Nephron progenitor cell (in vitro differentiated cells): ENCODE data around the gene CHI3L1.

ENCODE experiments used
- DNase-seq: peaks from one replicate; pipeline ENCODE4 v3.0.0; 2021
- H3K27ac Mint-ChIP-seq: 2 replicates; pipeline ENCODE4 v1.8.0; 2021; ENCODE audit warnings: mild to moderate bottlenecking, moderate library complexity, mixed read lengths
- H3K27me3 Mint-ChIP-seq: 2 replicates; pipeline ENCODE4 v1.8.0; 2021; ENCODE audit warnings: mild to moderate bottlenecking, low read depth, mixed read lengths; ENCODE audit not compliant: poor library complexity
- H3K36me3 Mint-ChIP-seq: 2 replicates; pipeline ENCODE4 v1.8.0; 2021; ENCODE audit warnings: low read depth, mixed read lengths
- H3K4me1 Mint-ChIP-seq: 2 replicates; pipeline ENCODE4 v1.8.0; 2021; ENCODE audit warnings: mixed read lengths
- H3K4me3 Mint-ChIP-seq: 2 replicates; pipeline ENCODE4 v1.8.0; 2021; ENCODE audit warnings: mild to moderate bottlenecking, moderate library complexity, mixed read lengths
- H3K9me3 Mint-ChIP-seq: 2 replicates; pipeline ENCODE4 v1.8.0; 2021; ENCODE audit warnings: mild to moderate bottlenecking, moderate library complexity, mixed read lengths
- TF ChIP-seq, protein P1 (sequence below): fragments of 200-600 bp; sonication (generic); IDR thresholded peaks from 2 replicates; pipeline ENCODE4 v1.5.0; 2021; ENCODE audit warnings: antibody characterized with exemption

CHI3L1 gene

DNA sequence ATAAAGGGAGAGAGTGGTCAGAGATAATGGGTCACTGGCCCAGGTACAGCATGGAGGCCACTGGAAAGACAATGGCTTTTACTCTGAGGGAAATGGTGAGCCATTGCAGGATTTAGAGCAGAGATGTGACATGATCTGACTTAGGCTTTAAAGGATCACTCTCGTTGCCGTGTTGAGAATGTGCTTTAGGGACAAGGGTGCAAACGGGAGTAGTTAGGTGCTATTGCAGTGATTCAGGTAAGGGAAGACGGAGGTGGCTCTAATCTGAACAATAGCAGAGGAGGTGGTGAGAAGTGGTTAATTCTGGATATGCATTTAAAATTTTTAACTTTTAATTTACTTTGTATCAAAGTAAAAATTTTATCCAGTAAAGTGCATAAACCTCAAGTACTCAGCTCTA, 49.2 kb downstream of the CHI3L1 start:
- peaks cover 9% of the 10 kb centered on the region for H3K27me3 Mint-ChIP-seq
- no peak overlapping the region for H3K4me3 Mint-ChIP-seq
- H3K4me1 Mint-ChIP-seq: peaks cover 8% of the 10 kb centered on the region
- no peaks in the 10 kb centered on the region for H3K9me3 Mint-ChIP-seq
- H3K27ac Mint-ChIP-seq: no peak overlapping the region
- TF ChIP-seq, protein P1, sequence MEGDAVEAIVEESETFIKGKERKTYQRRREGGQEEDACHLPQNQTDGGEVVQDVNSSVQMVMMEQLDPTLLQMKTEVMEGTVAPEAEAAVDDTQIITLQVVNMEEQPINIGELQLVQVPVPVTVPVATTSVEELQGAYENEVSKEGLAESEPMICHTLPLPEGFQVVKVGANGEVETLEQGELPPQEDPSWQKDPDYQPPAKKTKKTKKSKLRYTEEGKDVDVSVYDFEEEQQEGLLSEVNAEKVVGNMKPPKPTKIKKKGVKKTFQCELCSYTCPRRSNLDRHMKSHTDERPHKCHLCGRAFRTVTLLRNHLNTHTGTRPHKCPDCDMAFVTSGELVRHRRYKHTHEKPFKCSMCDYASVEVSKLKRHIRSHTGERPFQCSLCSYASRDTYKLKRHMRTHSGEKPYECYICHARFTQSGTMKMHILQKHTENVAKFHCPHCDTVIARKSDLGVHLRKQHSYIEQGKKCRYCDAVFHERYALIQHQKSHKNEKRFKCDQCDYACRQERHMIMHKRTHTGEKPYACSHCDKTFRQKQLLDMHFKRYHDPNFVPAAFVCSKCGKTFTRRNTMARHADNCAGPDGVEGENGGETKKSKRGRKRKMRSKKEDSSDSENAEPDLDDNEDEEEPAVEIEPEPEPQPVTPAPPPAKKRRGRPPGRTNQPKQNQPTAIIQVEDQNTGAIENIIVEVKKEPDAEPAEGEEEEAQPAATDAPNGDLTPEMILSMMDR: no peak
- H3K36me3 Mint-ChIP-seq: no peaks in the 10 kb centered on the region
- no peak for DNase-seq

DNA sequence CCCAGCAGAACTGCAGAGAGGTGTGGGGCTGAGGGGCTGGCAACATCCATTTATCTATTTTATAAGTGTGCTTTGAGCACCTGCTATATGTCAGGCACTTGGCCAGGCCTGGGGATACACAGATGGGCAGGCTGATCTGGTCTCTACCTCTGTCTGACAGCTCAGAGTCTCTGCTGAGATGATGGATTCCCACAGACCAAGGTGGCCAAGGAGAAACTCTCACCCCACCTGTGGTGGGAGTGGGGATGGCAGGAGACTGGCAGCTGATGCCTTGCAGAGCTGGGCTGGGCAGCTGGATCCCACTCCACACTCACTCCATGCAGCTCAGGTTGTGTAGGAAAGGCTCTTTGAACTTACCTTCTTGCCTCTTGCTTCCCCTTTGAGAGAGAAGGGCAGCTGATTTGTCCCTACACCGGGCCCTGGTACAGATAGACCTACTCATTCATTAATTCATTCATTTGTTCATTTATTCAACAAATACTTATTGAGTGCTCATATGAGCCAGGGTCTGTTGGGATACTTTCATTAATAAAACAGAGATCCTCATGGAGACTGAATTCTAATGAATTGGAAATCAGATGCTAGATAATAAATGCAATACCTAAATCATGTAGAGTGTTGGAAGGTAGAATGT, 50.0 kb downstream of the CHI3L1 start:
- no peak for DNase-seq
- TF ChIP-seq, protein P1: no peak
- Mint-ChIP-seq H3K36me3 (no peaks in the 10 kb centered on the region), H3K9me3 (no peaks in the 10 kb centered on the region), H3K4me3 (no peak overlapping the region), H3K27ac (no peak overlapping the region), H3K4me1 (peaks cover 8% of the 10 kb centered on the region), H3K27me3 (peaks cover 9% of the 10 kb centered on the region)

DNA sequence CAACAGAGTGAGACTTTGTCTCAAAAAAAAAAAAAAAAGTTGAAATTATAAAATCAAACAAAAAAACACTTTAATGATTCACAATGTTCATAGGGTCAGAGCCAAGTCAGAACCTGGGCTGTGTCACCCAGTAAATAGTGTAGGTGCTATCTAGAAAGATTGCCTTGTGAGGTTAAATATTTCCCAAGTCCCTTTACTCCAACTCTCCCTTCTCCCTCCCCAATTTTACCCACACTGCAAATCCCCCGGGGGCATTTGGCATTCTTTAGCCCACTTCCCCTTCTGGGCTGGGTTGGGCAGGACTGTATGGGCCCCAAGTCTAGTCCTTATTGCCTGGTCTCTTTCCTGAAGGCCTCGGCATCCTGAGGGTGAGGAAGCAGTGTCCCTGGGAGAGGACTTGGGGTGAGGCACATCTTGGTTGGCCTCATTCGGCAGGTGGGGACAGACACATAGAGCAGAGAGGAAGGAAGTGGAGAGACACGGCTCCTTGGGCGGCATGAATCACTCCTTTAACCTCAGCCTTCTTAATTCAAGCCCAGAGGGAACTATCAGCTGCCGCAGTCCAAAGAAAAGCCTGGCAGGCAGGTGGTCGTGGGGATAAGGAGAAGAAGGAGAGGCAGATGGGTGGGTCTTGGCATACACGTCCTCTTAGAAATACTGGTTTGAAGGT, 50.7 kb downstream of the CHI3L1 start:
- peaks cover 9% of the 10 kb centered on the region for H3K27me3 Mint-ChIP-seq
- no peaks in the 10 kb centered on the region for H3K36me3 Mint-ChIP-seq
- TF ChIP-seq, protein P1: no peak
- DNase-seq: no peak
- H3K27ac Mint-ChIP-seq: no peak overlapping the region
- no peak overlapping the region for H3K4me3 Mint-ChIP-seq
- H3K9me3 Mint-ChIP-seq: no peaks in the 10 kb centered on the region
- H3K4me1 Mint-ChIP-seq: peaks cover 8% of the 10 kb centered on the region

DNA sequence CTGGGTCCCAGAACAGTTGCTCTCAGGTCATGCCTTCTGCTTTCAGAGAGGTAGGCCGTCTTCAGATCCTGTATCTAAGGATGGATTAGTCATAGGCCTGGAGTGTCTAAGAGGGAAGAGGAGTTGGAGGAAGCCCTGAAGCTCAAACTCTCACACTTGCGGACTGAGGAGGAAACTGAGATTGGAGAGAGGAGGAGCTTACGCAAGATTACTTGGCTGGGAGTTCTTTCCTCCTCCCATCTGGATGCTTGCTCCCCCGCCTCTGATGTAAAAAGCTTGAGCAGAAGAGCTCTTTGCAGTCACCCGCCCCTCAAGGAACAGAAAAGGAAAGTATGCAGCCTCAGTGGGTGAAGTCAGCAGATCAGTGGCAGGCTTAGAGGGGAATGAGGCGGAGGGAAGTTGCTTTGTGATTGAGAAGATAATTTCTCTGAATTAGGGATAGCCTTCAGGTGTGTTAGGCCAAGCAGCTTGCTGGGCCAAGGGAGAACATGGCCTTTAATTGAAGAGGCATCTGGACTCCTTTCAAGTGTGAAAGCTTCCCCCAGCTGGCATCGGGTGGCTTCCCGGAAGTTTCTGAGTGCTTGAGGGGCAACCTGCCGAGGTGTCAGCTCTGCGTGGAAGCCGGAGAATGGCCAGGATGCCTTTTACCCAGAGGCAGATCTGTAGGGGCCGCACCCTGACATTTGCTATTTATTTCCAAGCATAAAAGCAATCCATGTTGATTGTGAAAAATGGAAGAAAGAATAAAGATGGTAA, 52.4 kb downstream of the CHI3L1 start:
- peaks cover 21% of the 10 kb centered on the region for H3K27me3 Mint-ChIP-seq
- no peak overlapping the region for H3K27ac Mint-ChIP-seq
- H3K4me1 Mint-ChIP-seq: peaks cover 8% of the 10 kb centered on the region
- DNase-seq: no peak
- H3K36me3 Mint-ChIP-seq: no peaks in the 10 kb centered on the region
- H3K4me3 Mint-ChIP-seq: no peak overlapping the region
- no peaks in the 10 kb centered on the region for H3K9me3 Mint-ChIP-seq
- TF ChIP-seq, protein P1: no peak

DNA sequence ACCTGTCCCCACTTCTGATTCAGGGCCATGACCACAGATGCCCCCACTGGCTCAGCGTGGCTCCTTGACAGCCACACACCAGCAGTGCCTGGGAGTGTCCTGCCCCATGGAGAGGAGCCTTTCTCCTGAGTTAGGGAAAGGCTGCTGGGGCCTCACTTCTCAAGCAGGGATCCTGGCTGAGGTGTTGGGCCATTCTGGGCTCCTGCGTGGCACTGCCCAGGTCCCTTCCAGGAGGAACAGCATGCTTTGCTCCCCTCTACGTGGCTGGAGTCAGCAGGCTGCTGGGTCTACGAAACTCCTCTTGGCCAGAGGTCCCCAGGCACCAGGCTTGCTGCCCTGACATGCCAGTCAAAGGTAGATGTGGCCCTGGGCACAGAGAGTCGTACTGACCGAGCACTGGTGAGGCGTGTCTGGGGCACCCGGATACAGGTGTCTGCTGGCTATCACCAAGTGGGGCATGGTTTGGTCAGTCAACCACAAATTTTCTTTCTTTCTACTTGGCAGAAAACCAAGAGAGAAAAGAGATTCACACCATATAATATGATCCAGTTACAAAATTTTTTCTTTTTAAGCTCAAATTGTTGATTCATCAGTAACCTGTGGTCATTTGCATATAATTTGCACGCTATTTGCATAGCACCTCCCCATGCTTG, 54.8 kb downstream of the CHI3L1 start:
- Mint-ChIP-seq H3K9me3 (no peaks in the 10 kb centered on the region), H3K36me3 (no peaks in the 10 kb centered on the region), H3K4me1 (peaks cover 21% of the 10 kb centered on the region), H3K27me3 (peaks cover 46% of the 10 kb centered on the region), H3K27ac (no peak overlapping the region), H3K4me3 (no peak overlapping the region)
- DNase-seq: no peak
- TF ChIP-seq, protein P1: no peak
